GM18861 (cell line): ENCODE data around the gene HOXC11.

Experiments used
- ATAC-seq: cut with Tn5 transposase; IDR thresholded peaks from one replicate; pipeline ENCODE4 v1.9.1; 2021; ENCODE audit not compliant: unreplicated experiment

Gene HOXC11

DNA sequence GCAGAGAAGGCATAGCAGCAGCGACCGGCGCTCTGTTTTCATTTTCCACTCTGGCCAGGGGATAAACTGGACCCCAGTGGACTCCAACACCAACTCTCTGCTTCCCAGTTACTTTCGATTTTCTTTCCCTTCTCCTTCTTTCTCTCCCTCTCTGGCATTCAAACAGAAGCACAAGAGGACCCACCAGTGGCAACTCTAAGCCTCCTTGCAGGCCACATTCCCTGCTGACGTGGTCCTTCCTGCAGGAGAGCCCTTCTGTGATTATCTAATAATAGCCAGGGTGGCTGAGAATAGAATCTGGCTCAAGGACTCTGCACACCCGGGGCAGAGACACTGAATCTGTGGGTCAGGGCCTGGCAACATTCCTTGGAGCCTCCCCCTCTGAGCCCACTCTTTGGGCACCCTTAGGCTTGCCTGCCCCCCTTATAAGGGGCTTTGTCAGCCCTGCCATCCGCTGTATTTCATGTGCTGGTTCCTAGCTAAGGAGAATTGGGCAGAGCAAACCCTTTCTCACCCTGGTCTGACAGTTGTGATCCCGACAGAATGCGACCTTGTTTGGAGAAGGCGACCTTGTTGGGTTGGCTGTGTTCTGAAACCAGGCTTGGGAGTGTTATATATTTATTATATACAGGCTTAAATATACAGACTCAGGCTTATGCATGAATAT lies 47.1 kb downstream of the HOXC11 start:
- ATAC-seq = no peak

DNA sequence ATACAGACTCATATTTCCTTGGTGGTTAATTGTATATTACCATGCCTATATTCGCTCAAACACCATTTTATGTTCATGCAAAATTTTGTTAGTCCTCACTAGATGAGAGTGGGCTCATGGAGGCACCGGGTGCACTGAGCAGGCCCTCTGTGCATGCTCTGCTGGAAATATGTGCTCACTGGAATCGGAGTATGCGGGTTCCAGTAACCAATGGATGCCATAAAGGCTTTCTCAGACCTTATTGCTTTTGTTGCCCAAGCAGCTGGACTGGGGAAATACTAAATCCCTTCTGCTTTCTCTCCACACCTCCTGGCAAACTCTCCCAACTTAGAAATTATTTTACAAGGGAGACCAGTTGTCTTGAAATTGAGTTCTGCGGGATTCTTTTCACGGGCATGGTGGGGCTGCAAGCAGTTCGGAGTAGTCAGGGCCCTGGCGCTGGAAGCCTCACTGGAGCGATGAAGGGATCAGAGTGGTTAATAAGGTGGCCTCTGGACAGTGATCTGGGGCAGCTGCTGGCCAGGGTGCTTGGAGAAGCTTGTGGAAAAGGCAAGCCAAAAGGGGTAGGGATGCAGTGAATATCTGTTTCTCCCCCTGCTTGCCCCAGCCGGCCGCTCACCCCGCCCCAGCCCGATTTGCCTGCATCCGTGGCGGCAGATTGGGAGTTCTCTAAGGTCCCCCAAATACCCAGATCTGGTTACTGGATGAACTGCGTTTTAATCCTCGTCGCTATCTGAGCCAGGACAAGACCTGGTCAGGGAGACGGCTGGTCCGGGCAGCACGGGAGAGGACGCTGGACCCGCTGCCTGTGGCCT lies 47.9 kb downstream of the HOXC11 start:
- no peak for ATAC-seq

DNA sequence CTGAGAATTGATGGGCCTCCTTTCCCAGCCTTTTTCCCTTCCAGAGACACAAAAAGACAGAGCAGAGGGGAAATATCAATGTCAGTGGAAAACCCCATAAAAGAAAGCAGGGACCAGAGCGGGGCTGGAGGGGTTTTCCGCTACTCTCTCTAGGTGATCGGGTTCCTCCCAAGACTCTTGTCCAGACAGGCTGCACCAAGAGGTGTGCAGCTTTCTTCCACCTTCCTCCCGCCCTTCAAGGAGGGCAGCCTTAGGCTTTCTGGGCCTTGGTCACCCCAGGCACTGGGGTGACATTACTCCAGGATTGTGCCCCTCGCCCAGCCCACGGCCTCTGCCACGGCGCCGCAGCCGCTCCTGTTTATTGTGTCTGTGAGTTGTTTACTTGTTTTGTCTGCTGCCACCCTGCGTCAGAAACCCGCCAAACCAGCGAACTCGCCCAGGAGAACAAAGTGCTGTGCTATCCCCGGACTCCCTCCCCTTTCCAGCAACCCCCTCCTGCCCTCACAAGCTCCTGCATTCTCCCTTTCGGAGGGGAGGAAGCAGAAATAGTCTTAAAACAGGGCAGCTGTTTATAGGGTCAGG lies 48.6 kb downstream of the HOXC11 start:
- ATAC-seq = no peak

DNA sequence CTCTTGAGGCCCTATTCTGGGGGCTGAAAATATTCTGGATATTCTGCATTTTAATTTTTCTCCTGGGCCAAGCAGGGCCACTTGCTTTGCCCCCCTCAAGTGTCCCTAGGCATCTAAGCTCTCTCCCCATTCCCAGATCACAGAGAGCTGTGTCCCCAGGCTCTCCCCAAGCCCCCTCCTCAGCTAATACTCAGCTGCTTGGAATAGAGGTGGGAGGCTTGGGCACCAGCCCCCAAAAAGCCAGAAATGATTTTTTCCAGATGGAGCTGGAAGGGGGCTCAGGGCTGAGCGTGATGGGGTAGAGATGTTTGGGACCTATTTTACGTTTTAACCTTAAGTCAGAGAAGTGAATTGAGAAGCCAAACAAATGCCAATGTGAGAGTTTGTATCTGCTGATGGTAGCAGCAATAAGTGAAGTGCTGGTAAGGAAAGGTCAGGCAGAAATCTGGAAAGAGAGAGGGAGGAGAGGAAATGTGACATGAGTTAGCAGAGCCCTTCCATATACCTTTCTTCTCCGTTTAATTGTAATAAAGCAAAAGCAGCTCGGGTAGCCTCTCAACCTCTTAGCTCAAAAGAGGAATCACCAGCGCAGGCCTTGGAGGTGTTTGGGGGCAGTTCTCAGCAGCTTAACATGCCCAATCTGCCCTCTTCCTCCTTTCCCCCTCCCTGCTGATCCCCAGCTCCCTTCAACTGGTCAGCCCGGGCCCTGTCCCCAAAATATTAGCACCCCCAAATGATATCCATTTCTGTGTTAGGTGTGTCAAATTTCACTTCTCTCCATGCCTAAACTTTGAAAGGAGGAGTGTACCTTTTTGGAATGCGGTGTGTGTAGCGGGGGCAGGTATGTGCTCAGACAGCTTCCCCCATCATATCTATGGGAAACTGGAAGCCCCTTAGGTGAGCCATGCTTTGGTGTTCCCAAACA lies 50.3 kb downstream of the HOXC11 start:
- ATAC-seq = no peak

DNA sequence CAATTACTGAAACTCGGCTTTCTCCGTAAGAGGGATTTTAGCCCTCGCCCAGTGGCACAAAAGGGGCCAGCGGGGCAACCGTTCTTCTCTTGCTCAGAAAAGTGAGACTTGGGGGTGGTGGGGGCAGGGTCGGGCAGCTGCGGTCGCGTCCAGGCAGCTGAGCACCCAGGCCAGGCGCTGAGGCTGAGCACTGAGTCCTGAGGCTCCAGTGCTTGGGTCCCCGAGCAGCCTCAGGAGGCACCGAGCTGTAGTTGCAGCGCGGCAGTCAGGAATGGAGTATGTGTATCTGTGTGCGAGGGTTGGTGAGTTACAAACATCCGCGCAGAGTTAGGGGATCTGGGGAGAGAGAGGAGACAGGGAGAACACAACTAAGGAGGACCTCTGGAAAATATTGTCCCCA lies 51.2 kb downstream of the HOXC11 start:
- no peak for ATAC-seq

DNA sequence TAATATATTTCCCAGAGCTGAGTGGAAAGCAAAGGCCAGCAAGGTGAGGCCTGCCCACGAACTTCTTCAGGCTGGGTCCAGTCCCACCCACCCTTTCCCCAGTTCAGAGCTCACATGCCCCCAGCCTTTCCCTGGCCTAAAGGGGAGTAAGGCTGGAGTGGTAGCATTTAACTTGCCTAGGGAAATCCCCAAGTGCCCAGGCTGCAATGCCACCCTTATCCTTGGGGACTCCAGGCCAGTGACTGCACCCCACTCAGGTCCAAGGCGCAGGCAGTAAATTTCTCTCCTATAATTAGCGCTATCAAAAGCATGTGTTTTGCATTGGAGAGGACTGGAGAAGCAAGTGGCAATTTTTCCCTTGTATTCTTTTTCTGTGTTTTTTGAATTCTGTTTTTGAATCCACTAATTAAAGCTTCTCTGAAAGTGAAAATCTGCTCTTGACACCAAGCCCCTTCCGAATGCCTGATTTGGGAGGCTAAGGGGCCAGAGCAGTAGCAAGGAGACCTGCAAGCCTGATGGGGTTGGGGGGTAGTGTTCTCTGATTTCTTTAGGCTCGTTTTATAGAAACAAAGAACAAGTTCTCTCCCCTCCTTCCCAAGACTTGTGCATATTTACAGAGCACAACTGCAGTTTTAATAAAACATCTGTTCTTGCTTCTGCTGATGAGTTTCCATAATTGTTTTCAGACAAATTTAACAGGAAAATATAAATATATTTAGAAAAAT lies 51.8 kb downstream of the HOXC11 start:
- no peak for ATAC-seq

DNA sequence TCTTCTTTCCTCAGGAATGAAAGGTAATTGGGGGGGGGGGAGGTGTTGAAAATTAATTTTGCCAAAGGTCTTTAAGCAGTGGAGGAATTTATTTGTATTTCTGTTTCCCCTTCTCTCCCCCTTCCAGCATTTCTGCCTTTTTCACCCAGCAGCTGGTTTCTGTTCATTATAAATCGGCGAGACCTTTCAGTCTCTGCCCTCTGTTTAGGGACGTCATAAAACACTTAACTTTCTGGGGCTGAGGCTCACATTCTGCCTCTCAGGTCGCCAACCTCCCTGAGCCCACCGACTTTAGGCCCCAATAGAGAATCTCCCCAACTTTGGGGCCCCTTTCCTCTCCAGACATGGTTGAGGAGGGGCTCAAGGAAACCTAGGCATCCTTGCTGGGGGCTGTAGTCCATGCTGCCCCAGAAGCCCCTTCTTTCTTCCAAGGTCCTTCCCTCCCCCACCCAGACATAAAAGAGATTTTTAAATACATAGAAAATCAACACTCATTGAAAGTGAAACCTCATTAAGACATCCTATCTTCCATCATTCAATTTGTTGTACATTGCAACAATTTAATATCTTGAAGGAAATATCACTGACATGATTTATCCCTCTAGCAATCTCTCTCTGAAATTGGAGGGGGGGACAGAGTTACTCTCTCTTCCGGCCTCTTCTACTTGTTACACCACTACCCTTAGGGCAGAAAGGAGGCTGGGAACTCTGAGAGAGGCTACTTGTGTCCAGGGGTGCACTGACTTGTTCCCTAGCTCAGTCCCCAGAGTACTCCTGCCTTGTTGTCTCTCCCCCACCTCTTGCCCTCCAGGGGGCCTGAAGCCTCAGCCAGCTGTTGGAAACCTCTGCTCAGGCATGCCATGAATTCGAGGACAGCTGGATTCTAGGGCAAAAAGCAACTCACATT lies 52.8 kb downstream of the HOXC11 start:
- ATAC-seq = no peak

DNA sequence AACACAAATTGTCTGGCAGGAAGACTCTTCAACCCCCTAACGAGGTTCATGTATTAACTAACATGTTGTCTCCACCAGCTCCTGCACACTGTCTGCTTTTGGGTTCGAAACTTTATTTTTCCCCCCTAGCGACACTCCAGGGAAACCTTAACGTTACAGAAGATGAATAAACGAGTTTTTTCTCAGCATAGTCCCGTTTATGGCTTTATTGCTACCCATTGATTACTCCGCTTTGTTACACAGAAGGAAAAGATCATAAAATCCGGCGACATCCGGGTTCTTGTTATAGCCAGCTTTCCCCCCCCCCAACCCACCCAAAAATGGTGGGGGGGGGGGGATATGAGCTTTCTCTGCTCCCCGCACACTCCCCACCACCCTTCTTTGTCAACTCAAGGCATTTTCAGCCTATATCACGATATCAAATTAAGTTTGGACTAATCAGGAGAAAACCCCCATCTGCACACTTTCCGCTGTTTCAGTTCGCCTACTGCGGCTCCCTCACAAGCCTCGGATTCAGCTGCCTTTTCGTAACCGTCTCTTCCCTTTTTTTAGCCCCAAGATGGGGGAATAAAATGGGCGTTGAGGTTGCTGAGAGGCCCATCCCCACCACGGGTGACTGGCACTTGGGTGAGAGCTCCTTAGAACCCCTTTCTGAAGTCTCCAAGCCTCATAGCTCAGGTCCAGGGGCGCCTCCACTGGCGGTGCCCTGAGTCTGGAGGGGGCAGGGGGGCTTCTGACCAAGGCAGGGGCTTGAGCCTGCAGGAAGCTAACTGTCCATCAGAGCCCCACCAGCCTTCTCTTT lies 53.9 kb downstream of the HOXC11 start:
- ATAC-seq = no peak
